NCI-H460 (cell line): ENCODE measurements around the gene DHRS9. TPM values are rescaled to one million over a fixed set of nuclear protein-coding genes. Genes with fewer than 3 reads are reported as not detected.
A peak's percentile ranks its signal among the peaks of the same experiment; 100 is the strongest.
"Not testable (repeated sequence)": the region's sequence is repeated elsewhere in the genome, so short reads cannot be mapped to it uniquely, and the experiment has no call there.

Experiments used
- DNase-seq: peaks from one replicate; pipeline ENCODE4 v3.0.0-alpha.2; 2016; ENCODE audit warnings: low read depth; ENCODE audit errors: extremely low read depth
- total RNA-seq: library from RNA; depleted of rRNA; stranded (reverse); fragments of >200 nt; shearing (Covaris generic); gene quantifications from 2 replicates; pipeline ENCODE4 v1.2.3, GENCODE V29; 2014; rRNA removed

Gene DHRS9
- total RNA-seq, 1 experiment from 2014 or later, result not detected

GRCh38 chr2:169131587-169132512 is 62.5 kb downstream of the DHRS9 start:
- DNase-seq, result peak; percentile 52

- not testable (repeated sequence) for DNase-seq
These were observed 64.9 kb downstream of the DHRS9 start for GRCh38 chr2:169134272-169134671.

- DNase-seq, result not testable (repeated sequence)
These were observed 67.1 kb downstream of the DHRS9 start for GRCh38 chr2:169136428-169136827.

GRCh38 chr2:169136885-169137534 is 67.6 kb downstream of the DHRS9 start:
- no peak for DNase-seq

- DNase-seq, result no peak
These were observed 68.6 kb downstream of the DHRS9 start for GRCh38 chr2:169137924-169138323.

- DNase-seq, result no peak
These were observed 69.8 kb downstream of the DHRS9 start for GRCh38 chr2:169139145-169139544.

GRCh38 chr2:169139993-169140767 is 70.8 kb downstream of the DHRS9 start:
- no peak for DNase-seq

GRCh38 chr2:169141713-169142352 is 72.5 kb downstream of the DHRS9 start:
- peak; percentile 68 for DNase-seq

GRCh38 chr2:169143998-169144397 is 74.6 kb downstream of the DHRS9 start:
- no peak for DNase-seq

Other genes with a start within 250 kb of the DHRS9 start
- gene SPC25, start 179.1 kb upstream of the DHRS9 start, total RNA-seq, result 10.8 and 12.7 TPM in 2 replicates
- not detected in 2 replicates for gene G6PC2, start 168.3 kb upstream of the DHRS9 start, total RNA-seq
- gene ABCB11, start 38.2 kb upstream of the DHRS9 start, total RNA-seq, result not detected in 2 replicates